ENCODE results near the gene TMEM139.

TMEM139 gene

DNA sequence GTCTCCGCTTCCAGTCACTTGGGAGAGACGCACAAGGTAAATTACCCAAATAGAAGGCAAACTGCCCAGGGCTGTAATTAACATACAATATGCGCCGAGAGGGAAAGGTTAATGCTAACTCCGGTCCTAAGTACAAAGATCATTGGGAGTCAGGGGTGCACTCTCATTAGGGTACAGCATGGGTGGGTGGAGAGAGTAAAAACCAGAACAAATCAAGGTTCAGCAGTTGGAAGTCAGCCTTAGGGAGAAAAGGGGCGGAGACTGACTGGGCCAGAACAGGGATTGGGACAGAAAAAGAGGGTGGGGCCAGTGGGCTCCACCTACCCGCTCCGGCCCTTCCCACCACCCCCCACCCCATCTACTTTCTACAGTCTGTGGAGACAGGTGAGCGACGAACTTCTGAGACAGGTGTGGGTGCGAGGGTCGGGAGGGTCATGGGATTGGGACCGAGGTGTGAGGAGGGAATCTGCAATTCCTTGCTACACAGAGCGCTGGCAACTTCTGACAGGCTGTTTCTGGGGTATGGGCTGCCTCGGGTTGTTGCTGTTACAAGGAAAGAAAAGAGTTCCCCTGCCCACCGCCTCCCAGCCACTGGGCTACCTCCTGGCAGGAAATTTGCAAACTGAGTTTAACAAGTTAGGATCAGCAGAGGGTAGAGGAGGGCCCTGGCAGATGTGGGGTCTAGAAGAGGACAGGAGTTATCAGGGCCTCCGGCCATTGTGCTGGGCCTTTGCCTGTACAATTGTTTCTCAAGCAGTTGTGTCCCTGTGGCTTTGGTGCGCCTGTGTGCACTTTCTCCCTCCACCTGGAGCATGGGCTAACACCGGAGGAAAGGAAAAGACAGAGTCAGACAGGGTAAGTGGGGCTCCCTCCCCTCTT is at the start of gene TMEM139:
TSS of gene TMEM139 (plus strand) at position 368 of the 879 bp plus-strand sequence. CDS start 1,000 bp downstream, outside the sequence.
- DNase-seq (ENCODE audit: low read depth in 1 of 2, low spot score in 1 of 2), result no peak

GRCh38 chr7:143235561-143235960 is 49.2 kb upstream of the TMEM139 start:
- no peak for DNase-seq (ENCODE audit: low read depth in 1 of 2, low spot score in 1 of 2)

- DNase-seq (ENCODE audit: low read depth in 1 of 2, low spot score in 1 of 2), result no peak
Measured at GRCh38 chr7:143236408-143236990, 48.3 kb upstream of the TMEM139 start.

DNA sequence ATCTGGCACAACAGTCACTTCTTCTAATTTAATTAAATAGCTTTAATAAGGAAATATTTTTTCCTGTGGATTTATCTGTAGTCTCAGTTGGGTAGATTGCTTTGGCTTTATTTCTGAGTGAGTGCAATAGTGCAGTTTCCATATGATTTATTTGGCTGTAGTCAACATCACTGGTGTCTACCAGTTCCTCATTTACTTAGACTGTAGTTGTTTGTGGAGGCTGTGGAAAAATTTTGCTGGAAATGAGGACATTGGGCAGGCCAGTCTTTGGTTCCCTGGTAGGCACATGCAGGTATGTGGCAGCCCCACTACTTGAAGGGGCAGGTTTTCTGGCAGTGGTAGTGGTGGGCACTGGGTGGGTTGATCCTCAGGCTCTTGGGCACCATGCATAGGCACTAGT is 47.4 kb upstream of the TMEM139 start:
- DNase-seq (ENCODE audit: low read depth in 1 of 2, low spot score in 1 of 2), result no peak

- DNase-seq (ENCODE audit: low read depth in 1 of 2, low spot score in 1 of 2), result no peak
Measured at GRCh38 chr7:143238289-143238980, 46.3 kb upstream of the TMEM139 start.

DNA sequence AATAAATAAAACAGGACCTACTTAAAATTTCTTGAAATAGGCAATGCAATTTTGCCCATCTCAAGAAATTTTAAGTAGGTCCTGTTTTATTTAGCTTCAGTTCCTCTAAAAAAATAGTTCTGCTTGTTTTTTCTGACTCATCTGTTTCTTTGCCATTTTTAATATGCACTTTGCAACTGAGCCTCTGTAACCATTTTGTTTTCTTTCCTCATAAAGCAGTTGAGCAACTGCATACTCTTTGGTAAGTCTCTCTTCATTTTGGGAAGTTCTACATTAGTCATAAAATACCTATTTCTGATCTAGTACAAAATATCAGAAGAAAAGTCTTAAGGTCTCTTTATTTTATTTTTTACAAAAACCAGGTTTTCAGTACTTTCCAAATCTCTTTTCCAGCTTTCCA is 44.9 kb upstream of the TMEM139 start:
- no peak for DNase-seq (ENCODE audit: low read depth in 1 of 2, low spot score in 1 of 2)

GRCh38 chr7:143240291-143241168 is 44.2 kb upstream of the TMEM139 start:
- peak; percentile 32 to 42 for DNase-seq (ENCODE audit: low read depth in 1 of 2, low spot score in 1 of 2)

GRCh38 chr7:143242306-143242705 is 42.5 kb upstream of the TMEM139 start:
- DNase-seq (ENCODE audit: low read depth in 1 of 2, low spot score in 1 of 2), result no peak

DNA sequence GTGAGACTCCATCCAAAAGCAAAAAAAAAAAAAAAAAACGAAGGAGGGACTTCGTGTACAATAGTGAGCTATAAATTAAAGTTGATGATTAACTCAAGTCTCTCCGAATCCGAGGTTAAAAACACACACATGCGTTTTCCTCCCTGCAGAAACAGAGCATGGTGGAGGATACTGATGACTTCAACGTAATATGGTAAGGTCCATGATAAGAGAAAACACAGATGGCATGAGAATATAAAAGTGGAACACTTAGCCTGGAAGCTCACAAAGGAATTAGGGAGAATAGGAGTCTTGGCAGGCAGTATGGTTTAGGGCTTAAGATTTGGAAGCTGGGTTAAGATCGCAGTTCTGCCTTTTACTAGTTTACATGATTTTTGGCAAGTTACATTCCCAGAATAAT is 41.6 kb upstream of the TMEM139 start:
- DNase-seq (ENCODE audit: low read depth in 1 of 2, low spot score in 1 of 2), result no peak

- DNase-seq (ENCODE audit: low read depth in 1 of 2, low spot score in 1 of 2), result no peak
Measured at GRCh38 chr7:143243614-143244013, 41.1 kb upstream of the TMEM139 start.

DNA sequence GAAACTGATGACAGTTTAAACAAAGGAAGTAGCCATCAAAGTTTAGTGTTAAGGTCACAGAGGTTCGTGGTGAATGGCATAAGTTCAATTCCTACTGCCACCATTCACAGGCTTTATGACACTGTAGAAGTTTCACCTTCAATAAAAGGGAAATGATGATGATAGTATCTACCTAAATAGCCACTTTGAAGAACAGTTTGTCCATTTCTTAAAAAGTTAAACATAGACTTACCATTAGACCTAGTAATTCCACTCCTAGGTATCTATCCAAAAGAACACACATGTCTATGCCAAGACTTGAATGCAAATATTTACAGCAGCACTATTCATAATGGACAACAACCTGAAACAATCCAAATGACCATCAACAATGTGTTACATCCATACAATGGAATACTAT is 40.4 kb upstream of the TMEM139 start:
- DNase-seq (ENCODE audit: low read depth in 1 of 2, low spot score in 1 of 2), result no peak

- no peak for DNase-seq (ENCODE audit: low read depth in 1 of 2, low spot score in 1 of 2)
Measured at GRCh38 chr7:143245123-143245522, 39.6 kb upstream of the TMEM139 start.

DNA sequence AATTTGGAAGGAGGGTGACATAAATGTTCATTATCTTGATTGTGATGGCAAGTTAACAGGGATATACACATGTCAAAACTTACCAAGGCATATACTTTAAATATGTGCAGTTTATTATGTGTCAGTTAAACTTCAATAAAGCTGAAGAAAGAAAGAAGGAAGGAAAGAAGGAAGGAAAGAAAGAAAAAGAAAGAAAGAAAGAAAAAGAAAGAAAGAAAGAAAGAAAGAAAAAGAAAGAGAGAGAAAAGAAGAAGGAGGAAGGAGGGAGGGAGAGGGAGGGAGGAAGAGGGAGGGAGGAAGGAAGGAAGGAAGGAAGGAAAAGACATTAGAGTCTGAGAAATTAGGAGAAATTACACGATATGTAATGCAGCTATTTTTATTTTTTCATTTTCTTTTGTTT is 37.4 kb upstream of the TMEM139 start:
- no peak for DNase-seq (ENCODE audit: low read depth in 1 of 2, low spot score in 1 of 2)

GRCh38 chr7:143248761-143249354 is 35.9 kb upstream of the TMEM139 start:
- DNase-seq (ENCODE audit: low read depth in 1 of 2, low spot score in 1 of 2), result no peak

- no peak for DNase-seq (ENCODE audit: low read depth in 1 of 2, low spot score in 1 of 2)
Measured at GRCh38 chr7:143250199-143250598, 34.6 kb upstream of the TMEM139 start.

GRCh38 chr7:143250822-143251221 is 33.9 kb upstream of the TMEM139 start:
- no peak for DNase-seq (ENCODE audit: low read depth in 1 of 2, low spot score in 1 of 2)

DNA sequence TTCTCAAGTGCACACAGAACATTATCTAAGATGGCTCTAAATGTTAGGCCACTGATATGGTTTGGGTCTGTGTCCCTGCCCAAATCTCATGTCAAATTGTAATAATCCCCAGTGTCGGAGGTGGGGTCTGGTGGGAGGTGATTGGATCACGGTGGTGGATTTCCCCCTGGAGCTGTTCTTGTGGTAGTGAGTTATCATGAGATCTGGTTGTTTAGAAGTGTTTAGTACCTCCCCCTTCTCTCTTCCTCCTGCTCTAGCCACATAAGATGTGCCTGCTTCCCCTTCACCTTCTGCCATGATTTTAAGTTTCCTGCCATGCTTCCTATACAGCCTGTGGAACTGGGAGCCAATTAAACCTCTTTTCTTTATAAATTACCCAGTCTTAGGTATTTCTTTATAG is 32.8 kb upstream of the TMEM139 start:
- no peak for DNase-seq (ENCODE audit: low read depth in 1 of 2, low spot score in 1 of 2)

DNA sequence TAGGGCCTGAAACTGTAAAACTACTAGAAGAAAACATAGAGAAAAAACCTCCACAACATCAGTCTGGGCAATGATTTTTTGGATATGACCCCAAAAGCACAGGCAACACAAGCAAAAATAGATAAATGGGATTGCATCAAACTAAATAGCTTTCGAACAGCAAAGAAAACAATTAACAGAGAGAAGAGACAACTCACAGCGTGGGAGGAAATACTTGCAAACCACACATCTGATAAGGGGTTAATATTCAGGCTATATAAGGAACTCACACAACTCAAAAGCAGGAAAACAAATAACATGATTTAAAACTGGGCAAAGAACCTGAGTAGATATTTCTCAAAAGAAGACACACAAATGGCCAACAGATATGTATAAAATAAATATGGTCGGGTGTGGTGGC is 29.2 kb upstream of the TMEM139 start:
- DNase-seq (ENCODE audit: low read depth in 1 of 2, low spot score in 1 of 2), result no peak

DNA sequence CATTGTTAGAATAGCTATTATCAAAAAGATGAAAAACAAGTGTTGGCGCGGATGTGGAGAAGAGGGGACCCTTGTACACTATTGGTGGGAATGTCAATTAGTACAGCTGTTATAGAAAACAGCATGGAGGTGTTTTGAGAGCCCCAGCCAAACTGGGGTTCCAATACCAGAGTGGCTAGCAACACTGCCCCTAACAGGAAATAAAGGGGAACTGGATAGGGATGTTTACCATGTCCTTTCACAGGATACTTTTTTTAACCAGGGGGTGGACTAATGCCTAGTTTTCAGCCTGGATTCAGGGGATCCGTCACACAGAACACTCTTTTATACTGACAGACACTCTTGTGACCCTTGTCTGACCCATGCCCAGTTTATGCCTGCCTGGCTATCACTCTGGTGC is 28.4 kb upstream of the TMEM139 start:
- DNase-seq (ENCODE audit: low read depth in 1 of 2, low spot score in 1 of 2), result no peak

DNA sequence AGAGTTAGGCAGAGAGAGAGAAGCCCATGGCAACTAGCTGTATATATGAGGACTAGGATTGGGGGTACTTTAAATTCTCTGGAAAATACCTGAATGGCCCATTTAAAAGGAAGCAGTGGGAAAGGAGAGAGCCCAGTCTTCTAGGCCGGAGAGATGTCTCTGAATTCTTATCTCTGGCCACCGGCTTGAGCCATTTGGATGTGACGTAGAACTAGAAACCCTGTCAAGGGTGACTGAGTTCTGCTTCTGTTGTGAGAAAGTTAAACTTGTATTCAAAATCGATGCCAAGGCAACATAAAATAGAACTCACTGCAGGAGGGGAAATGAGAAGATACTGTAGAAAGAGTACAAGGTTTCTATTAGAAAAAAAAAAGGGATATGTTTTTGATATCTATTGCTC is 27.8 kb upstream of the TMEM139 start:
- DNase-seq (ENCODE audit: low read depth in 1 of 2, low spot score in 1 of 2), result no peak

DNA sequence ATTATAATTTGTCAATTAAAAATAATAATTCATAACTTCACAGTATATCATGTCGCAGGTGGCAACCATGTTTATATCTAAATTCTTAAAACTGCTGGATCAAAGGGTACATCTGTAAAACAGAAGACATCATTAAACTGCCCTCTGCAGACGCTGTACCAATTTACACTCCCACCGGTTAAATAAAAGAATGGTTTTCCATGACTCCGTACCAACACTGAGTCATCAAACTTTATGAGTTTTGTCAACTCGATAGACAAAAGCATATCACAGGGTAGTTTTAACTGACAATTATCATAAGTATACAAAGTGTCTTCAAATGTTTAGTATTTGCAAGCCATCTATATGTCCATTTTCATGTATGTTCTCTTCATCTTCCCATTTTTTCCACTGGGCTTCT is 27.3 kb upstream of the TMEM139 start:
- DNase-seq (ENCODE audit: low read depth in 1 of 2, low spot score in 1 of 2), result no peak
